ENCODE measurements around the gene GTPBP10. TPM values are rescaled to one million over a fixed set of nuclear protein-coding genes. Genes with fewer than 3 reads are reported as not detected.

GTPBP10 gene
- total RNA-seq, 1 donor from 2014 or later: 11.0 TPM

DNA sequence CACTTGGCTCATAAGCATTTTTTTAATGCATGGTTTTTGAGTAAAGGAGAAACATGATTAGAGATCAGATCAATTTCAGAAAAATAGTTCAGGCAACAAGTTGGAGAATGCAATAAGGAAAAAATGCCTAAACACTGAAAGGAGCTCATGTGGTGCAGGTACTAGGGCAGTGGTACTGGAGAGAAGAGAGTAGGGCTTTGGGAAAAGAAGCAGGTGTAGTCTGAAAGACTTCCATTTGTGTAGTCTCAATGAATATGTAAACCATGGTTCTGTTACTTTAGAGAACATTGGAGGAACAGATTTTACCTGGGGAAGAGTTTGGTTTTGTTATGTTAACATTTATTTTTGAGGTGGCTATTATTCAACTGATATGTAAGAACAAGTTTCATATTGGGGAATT lies 5.5 kb downstream of the GTPBP10 start:
- no peak overlapping the region for H3K4me3 ChIP-seq
- peaks cover 11% of the 10 kb centered on the region for H3K4me1 ChIP-seq
- H3K36me3 ChIP-seq: peaks cover 0 to 15% of the 10 kb centered on the region in 2 donors
- TF ChIP-seq POLR2A (IDR thresholded peaks at IDR 0.05): no peak
- TF ChIP-seq, protein P1, sequence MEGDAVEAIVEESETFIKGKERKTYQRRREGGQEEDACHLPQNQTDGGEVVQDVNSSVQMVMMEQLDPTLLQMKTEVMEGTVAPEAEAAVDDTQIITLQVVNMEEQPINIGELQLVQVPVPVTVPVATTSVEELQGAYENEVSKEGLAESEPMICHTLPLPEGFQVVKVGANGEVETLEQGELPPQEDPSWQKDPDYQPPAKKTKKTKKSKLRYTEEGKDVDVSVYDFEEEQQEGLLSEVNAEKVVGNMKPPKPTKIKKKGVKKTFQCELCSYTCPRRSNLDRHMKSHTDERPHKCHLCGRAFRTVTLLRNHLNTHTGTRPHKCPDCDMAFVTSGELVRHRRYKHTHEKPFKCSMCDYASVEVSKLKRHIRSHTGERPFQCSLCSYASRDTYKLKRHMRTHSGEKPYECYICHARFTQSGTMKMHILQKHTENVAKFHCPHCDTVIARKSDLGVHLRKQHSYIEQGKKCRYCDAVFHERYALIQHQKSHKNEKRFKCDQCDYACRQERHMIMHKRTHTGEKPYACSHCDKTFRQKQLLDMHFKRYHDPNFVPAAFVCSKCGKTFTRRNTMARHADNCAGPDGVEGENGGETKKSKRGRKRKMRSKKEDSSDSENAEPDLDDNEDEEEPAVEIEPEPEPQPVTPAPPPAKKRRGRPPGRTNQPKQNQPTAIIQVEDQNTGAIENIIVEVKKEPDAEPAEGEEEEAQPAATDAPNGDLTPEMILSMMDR (IDR thresholded peaks at IDR 0.05): no peak
- no peak for TF ChIP-seq POLR2AphosphoS5 (IDR thresholded peaks at IDR 0.05; ENCODE audit: insufficient read depth in 1 of 2, low read depth in 1 of 2)
- H3K9me3 ChIP-seq: no peaks in the 10 kb centered on the region
- no peaks in the 10 kb centered on the region for H3K27me3 ChIP-seq
- no peak overlapping the region for H3K27ac ChIP-seq
- intact Hi-C loops (cut with DNase I): no loop called here
- DNase-seq (ENCODE audit: extremely low spot score in 2 of 2): no peak

DNA sequence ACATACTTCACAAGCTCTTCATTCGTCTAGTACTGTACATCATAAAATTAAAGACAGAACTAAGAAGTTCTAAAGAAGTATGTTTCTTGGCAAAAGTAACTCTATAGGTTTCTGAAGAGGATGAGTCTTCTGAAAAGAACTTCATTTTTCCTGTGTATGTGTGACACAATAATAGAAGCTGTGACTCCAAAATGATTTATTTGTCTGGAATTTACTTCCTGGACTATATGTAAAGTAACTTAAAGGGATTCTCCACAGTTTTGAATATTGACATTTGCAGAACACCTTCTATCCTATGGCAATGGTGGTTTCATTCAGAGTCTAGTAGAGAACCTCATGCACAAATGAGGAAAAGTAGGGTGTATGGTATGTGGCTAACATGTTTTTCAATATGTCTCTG lies 36.9 kb downstream of the GTPBP10 start:
- peaks cover 0 to 70% of the 10 kb centered on the region in 2 donors for H3K36me3 ChIP-seq
- TF ChIP-seq, protein P1 (IDR thresholded peaks at IDR 0.05): no peak
- TF ChIP-seq POLR2A (IDR thresholded peaks at IDR 0.05): no peak
- no peak for TF ChIP-seq POLR2AphosphoS5 (IDR thresholded peaks at IDR 0.05; ENCODE audit: insufficient read depth in 1 of 2, low read depth in 1 of 2)

DNA sequence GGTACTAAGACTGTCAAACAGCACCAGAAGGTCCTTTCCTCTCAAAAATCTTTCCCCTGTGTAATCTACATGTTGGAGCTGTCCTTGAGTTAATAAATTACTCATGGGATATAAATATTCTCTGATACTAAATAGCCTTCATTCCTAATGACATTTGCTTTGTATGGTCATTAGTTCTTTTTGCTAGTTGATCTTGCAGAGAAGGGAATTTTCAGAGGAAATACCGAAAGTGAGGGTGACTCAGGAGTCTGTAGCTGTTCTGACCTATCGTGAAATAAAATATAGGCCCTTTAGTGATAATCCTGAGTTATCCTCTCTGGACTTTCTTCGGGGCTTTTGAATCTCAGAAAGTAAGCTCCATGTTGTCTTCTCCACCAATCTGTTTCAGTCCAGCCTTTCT lies 37.3 kb downstream of the GTPBP10 start:
- H3K9me3 ChIP-seq: no peaks in the 10 kb centered on the region
- TF ChIP-seq POLR2A (IDR thresholded peaks at IDR 0.05) (no peak), POLR2AphosphoS5 (IDR thresholded peaks at IDR 0.05; ENCODE audit: insufficient read depth in 1 of 2, low read depth in 1 of 2) (no peak)
- TF ChIP-seq, protein P1 (IDR thresholded peaks at IDR 0.05): no peak
- H3K4me3 ChIP-seq: no peak overlapping the region
- intact Hi-C loops (cut with DNase I): no loop called here
- H3K4me1 ChIP-seq: no peaks in the 10 kb centered on the region
- H3K27ac ChIP-seq: no peak overlapping the region
- no peaks in the 10 kb centered on the region for H3K27me3 ChIP-seq
- H3K36me3 ChIP-seq: peaks cover 0 to 66% of the 10 kb centered on the region in 2 donors
- no peak for DNase-seq (ENCODE audit: extremely low spot score in 2 of 2)

More for the DNA sequence above, 36.9 kb downstream of the GTPBP10 start:
- no peaks in the 10 kb centered on the region for H3K27me3 ChIP-seq
- no peak overlapping the region for H3K27ac ChIP-seq
- H3K4me1 ChIP-seq: no peaks in the 10 kb centered on the region
- intact Hi-C loops (cut with DNase I): no loop called here
- DNase-seq (ENCODE audit: extremely low spot score in 2 of 2): no peak
- H3K9me3 ChIP-seq: no peaks in the 10 kb centered on the region
- no peak overlapping the region for H3K4me3 ChIP-seq

DNA sequence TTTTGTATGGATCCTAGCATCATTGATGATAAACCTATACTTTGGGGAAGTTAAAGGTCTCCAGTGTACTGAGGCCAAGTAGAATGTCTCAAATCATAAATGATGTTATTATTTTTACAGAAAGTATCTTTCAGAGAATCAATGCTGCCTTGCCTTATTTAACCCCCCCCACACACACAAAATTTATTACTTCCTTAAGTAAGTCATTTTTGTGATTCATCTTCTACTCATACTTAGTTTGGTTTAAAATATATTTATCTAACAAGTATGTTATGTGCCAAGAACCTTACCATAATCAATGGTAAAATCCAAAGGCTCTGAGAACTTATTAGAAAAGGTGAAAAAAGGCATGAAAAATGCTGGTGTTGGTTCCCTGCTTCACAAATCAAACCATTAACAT lies 37.9 kb downstream of the GTPBP10 start:
- H3K27me3 ChIP-seq: no peaks in the 10 kb centered on the region
- no peak overlapping the region for H3K4me3 ChIP-seq
- H3K27ac ChIP-seq: no peak overlapping the region
- no peak for DNase-seq (ENCODE audit: extremely low spot score in 2 of 2)
- no peaks in the 10 kb centered on the region for H3K4me1 ChIP-seq
- H3K9me3 ChIP-seq: no peaks in the 10 kb centered on the region
- intact Hi-C loops (cut with DNase I): no loop called here
- H3K36me3 ChIP-seq: peaks cover 0 to 60% of the 10 kb centered on the region in 2 donors
- TF ChIP-seq, protein P1 (IDR thresholded peaks at IDR 0.05): no peak
- TF ChIP-seq POLR2AphosphoS5 (IDR thresholded peaks at IDR 0.05; ENCODE audit: insufficient read depth in 1 of 2, low read depth in 1 of 2): no peak
- no peak for TF ChIP-seq POLR2A (IDR thresholded peaks at IDR 0.05)

DNA sequence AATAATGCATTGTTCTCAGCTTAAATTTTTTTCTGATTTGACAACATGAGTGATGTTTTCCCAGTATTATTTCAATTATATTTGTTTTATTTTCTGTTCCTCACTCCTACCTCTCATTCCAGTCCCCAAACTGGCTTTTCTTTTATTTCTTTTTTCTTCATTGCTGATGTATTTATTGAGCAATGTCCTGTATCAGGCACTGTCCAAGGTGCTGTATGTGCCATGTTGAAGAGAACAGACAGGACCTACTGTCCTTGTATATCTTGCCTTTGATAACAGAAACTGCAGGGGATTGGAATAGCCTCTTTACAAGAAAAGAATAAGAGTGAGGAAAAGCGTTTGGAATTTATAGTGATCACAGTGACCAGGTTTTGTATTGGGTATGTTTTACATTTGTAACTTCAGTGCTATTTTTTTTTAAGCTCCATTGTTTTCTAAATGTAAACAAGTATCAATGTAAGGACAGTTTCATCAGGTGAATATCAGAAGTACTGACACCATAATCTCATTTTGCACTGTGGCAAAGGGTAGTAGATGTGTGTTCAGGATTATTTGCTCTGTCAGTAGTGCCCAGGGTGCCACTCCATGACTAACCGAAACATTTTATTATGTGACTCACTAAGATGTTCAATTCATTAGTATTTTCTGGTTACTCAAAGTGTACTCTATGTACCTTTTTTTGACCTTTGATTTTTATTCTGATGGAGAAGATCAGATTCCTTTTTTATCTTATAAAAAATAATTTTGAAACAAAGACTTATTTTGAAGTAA lies 41.1 kb downstream of the GTPBP10 start:
- no peaks in the 10 kb centered on the region for H3K9me3 ChIP-seq
- peaks cover 0 to 33% of the 10 kb centered on the region in 2 donors for H3K36me3 ChIP-seq
- intact Hi-C loops (cut with DNase I): no loop called here
- no peak for DNase-seq (ENCODE audit: extremely low spot score in 2 of 2)
- no peaks in the 10 kb centered on the region for H3K4me1 ChIP-seq
- TF ChIP-seq POLR2A (IDR thresholded peaks at IDR 0.05) (no peak), POLR2AphosphoS5 (IDR thresholded peaks at IDR 0.05; ENCODE audit: insufficient read depth in 1 of 2, low read depth in 1 of 2) (no peak)
- TF ChIP-seq, protein P1 (IDR thresholded peaks at IDR 0.05): no peak
- H3K27me3 ChIP-seq: no peaks in the 10 kb centered on the region
- H3K27ac ChIP-seq: no peak overlapping the region
- H3K4me3 ChIP-seq: no peak overlapping the region

All from vagina (tissue), 2 donors.